CD1c-positive myeloid dendritic cell (primary cell): Measurements from ENCODE around the gene SMG1.
A peak's percentile ranks its signal among the peaks of the same experiment; 100 is the strongest.

ENCODE experiments used
- DNase-seq: peaks from one replicate; pipeline ENCODE4 v3.0.0-alpha.2; 2016; ENCODE audit errors: extremely low spot score

Gene SMG1

DNA sequence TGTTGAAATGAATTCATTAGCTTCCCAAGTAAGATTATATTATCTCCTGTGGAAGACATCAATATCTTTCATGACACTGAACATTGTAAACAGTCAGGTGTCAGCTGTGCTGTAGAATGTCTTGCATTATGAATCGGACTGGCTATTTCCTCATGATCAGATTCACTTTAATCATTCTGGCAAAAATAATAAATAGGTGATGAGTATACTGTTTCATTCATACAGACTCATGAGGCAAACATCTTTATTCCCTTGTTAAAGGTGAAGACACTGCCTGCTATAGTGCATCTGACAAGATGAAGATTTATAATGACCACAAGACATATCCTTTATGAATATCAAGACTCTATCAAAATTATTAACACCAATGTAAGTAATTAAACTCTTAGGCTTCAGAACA is 73.6 kb downstream of the SMG1 start:
- no peak for DNase-seq

DNA sequence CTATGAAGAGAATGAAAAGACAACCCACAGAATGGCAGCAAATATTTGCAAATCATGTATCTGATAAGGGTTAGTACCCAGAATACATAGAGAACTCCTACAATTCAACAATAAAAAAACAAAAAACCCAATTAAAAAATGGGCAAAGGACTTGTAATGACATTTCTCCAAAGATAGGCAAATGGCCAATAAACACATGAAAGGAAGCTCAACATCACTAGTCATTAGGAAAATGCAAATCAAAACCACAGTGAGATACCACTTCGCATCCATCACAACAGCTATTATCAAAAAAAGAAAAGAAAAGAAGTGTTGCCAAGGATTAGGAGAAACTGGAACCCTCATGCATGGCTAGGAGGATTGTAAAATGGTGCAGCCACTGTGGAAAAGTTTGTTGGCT is 79.8 kb downstream of the SMG1 start:
- DNase-seq: no peak

DNA sequence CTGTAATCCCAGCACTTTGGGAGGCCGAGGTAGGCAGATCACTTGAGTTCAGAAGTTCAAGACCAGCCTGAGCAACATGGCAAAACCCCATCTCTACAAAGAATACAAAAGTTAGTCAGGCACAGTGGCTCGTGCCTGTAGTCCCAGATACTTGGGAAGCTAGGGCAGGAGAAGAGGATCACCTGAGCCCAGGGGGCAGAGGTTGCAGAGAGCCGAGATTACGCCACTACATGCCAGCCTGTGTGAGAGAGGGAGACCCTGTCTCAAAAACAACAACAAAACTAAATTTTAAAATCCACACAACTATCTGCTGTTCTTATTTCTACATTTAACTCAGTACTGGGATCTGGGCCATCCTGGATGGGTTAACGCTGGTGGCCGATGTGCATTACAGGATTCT is 83.6 kb downstream of the SMG1 start:
- no peak for DNase-seq

DNA sequence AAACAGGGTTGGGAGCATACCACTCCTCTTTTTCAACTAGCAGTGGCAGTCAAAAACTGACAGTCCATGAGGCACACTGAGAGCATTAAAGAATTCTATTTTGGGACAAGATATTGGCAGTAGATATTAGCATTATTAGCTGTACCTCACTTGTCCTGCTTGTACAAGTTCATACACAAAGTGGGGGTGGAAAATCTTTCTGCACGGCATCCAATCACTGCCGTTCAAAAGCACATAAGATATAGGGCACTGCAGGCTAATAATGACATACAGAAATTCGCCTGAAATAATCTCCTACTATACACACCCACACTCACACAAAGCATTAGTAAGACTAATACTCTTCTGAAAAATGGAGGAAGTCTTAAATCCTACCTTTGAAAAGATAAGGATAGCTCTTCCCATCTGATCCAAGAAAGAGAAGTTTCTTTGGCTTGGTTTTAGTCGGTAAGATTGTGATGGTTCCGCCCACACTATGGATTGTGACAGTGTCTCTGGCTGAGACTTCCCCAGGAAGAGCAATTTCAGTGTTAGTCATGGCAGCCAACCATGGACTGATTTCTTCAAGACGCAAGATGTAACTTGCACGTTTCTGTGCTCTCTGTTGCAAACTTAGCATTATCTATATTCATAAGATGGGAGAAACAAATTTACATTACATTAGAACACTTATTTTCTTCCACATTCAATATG is 84.2 kb downstream of the SMG1 start:
- peak; percentile 89 for DNase-seq

DNA sequence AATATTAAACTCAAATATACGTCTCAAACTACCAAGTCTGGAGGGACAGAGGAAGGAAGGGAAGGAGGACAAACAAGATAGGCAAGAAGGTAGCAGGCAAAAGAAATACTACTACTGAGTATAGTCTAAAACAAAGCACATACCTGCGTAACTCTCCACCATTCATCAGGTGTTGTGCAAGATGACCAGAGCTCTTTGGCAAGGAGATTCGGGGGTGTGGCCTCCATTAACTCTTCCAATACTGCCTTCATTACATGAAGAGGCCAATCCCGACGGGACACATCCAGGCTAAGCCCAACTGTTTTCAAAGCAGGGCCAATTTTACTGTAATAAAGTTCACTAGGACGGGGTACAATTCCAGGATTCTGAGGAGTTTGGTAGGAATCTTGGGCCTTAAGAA is 86.7 kb downstream of the SMG1 start:
- DNase-seq: no peak

DNA sequence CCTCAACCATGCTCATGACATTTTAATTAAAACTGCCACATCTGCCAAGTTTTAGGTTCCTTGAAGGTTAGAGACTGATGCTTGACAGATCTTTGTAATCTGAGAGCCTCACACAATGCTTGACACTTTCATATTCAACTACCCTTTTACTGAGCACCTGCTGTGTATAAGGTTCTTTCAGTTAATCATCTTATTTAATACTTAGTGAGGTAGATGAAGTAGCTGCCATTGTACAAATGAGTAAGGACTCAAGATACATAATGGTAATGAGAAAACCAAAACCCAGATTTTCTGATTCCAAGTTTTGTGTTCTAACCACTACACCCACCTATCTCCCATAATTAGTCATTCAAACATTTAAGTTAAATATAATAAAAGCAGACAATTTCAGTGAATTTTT is 89.5 kb downstream of the SMG1 start:
- no peak for DNase-seq

DNA sequence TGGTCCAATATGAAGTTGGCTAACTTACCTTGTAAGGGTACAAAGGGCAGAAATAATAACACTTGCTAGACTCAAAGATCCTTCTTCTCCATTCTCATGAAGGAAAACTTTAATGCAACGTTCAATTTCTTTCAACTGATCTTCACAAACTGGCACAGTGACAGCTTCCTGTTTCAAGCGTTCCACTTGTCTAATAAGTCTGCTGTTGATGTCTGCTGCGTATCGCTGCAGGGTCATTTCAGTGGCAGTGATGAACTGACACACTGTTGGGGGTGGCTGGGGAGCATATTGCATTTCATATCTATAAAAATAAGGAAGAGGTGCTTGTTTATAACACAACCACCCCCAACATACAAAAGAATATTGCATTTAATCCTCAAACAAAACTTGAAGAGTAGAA is 91.3 kb downstream of the SMG1 start:
- DNase-seq: no peak

DNA sequence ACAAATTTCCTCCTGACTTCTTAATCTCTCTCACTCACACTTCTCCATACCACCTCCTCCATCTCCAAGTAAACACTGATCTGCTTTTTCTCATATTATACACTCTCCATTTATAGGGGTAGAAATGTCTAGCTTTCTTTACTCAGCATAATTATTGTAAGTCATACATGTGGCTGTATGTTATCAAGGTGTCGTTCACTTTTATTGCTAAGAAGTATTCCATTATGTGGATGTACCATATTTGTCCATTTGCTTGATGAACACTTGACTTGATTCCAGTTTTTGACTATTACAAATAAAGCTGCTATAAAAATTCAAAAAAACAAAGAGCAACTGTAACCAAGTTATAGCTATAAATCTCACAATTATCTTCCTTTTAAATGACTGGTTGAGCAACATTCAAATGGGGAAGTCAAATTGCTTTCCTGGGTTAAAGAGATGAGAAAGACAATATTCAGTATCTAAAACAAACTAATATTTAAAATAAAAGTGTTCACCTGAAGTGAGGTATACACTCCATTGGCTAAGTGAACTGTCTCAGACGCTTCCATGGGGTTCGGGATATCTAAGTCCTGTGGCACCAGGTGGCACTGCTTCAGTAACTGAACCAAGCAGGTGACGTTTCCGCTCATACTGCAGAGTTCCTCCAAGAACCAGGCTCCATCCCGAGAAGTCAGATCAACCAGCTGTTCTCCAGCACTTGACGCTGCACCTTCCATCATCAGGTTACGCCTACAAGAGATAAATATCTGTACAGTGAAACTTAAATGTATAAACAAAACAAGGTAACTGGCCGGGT is 92.3 kb downstream of the SMG1 start:
- DNase-seq: no peak

DNA sequence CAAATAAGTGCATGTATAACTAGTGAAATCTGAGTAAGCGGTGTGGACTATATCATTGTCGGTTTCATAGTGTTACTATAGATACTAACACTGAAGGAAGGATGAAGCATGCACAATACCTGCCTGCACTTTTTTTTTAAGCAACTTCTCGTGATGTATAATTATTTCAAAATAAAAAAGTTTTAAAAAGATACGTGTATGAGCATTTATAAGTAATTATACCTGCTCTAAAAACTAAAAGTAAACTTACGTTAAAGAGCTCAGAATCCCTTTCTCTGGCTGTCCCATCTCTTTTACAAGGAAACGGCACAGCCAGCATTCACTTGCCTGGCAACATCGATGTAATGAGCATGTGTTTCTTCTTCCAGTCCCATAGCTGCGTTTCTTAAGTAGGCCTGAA is 93.6 kb downstream of the SMG1 start:
- no peak for DNase-seq

DNA sequence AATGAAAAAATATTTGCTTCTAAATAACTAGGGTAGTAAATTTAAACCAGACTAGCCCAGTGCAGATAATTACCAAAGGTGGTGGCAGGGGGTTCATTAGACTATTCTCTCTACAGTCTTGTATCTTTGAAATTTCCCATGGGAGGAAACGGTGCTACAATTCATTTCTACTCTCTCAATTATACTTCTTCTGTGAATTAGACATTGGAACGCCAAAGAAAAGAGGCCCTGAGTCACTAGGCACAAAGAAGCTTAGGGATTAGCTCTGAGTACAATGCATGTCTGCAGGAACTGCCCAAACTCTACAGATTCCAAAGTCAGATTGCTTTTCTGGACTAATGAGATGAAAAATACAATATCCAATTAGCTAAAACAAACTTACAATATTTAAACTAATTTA is 94.2 kb downstream of the SMG1 start:
- no peak for DNase-seq

DNA sequence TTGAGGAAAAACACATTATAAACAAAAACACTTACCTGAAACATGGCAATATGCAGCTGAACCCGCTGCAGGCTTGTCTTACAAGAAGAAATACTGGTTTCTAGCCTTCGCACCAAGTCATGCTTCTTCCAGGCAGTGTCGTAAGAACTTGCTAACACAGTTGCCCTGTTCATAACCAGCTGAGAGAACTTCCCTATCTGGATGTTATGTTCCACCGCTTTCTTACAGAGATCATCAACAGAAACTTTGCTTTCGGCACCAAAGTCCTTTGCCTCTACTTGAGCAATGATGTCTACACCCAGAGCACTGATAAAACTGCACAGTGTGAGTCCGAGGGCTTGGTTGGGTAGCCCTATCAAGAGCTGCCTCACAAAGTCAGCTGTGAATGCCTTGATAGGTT is 97.0 kb downstream of the SMG1 start:
- DNase-seq: no peak

DNA sequence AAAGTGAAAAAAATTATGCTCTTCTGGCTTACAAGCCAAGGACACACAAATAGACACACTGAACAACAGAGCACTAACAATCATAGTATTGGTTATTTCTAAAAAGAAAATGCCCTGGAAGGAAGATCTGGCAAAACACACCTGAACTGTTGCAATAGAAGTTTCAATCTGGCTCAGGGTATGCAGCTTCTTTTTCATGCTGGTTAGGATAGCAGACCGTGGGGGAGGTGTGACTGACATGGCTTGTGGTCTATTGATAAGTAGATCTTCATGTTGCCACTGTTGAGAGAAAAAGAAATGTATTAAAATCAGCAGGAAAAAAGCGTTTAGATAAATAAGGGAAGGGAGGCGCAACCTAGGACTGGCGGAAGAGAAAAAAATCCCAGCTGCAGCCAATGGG is 98.3 kb downstream of the SMG1 start:
- no peak for DNase-seq

DNA sequence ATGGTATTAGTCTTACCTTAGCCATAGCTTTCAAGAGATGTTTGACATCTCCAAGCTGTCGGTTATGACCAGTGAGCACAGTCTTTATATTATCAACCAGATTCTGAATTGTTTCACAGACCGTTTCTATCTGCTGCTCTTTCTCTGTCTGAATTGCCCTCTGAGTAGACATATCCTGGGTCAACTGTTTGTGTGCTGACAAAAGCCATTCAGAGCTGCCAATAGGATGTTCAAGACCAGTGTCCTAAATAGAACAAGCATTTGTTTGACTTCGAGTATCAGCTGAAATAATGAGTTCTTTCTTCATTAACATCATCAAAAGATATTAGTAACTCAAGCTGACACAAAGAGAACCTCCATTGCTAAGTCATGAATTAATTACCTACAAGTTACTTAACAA is 109.9 kb downstream of the SMG1 start:
- no peak for DNase-seq

DNA sequence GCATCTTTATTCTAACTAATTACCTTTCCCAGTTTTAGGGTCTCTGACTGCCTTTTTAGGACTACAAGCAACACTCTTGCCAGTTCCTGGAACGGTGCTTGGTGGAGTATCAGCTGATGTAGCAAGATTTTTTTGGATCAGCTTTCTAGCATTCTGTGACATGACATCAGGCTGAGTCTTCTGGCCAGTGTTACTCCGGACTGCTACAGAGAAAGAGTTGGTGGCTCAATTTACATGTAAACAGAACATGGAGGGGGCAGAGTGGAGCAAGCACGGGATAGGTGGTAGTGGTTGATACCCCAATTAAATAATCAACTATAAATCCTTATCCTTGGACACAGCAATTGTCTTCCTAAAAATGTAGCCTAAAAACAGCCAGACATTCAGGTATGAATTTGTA is 114.3 kb downstream of the SMG1 start:
- DNase-seq: no peak

DNA sequence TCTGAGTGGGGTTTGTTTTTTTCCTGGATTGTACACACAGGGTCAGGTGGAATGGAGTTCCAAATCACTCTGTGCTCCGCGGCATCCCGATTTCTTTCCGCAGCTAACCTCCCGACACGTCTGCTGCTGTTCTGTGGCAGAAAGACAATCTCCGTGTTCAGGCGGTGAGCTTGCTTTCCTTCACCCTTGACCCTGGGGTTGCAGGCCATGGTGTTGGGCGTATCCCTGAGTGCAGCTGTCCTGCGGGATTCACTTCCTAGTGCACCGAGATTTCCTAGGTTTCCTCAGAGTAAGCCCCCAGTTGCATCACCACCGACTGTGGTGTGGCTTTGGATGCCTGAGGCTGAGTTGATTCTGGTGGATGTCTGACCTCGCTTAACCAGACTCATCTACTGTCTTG is 117.0 kb downstream of the SMG1 start:
- DNase-seq: no peak

DNA sequence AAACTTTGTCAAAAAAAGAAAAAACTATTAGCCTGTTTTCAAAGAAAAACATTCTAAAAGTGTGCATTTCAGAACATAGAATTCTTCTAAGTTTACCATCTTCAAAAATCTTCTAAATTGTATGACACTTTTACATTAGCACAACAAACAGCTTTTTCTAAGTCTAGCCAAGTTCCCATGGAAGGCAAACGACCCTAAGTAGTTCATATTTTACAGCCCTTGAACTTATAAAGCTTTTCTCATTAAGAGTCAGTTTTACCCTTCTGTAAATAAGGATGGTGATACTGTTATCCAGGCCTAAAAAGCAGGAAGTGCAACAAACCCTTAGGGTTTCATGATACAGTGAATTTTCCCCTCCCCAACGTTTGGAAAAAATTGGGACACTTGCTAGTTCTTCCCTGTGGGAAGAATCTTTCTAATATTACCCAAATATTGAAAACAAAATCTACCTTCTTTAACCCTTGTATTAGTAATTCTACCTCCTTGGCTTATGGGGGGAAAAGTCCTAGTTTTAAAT is 120.9 kb downstream of the SMG1 start:
- DNase-seq: no peak

DNA sequence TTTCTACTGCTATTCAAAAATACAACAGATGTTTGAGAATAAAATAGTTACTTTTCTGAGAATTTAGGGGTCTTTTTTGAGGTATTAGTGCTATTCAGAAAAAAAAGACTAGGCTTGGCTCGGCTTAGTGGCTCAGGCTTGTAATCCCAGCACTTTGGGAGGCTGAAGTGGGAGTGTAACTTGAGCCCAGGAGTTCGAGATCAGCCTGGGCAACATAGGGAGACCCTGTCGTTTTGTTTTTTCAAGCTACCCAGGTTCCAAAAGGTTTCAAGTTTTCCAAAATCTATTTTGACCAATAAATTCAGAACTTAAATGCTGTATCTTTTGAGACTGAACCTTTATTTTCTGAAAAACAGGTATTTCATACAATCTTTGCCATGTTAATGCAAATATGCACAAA is 121.7 kb downstream of the SMG1 start:
- DNase-seq: no peak

DNA sequence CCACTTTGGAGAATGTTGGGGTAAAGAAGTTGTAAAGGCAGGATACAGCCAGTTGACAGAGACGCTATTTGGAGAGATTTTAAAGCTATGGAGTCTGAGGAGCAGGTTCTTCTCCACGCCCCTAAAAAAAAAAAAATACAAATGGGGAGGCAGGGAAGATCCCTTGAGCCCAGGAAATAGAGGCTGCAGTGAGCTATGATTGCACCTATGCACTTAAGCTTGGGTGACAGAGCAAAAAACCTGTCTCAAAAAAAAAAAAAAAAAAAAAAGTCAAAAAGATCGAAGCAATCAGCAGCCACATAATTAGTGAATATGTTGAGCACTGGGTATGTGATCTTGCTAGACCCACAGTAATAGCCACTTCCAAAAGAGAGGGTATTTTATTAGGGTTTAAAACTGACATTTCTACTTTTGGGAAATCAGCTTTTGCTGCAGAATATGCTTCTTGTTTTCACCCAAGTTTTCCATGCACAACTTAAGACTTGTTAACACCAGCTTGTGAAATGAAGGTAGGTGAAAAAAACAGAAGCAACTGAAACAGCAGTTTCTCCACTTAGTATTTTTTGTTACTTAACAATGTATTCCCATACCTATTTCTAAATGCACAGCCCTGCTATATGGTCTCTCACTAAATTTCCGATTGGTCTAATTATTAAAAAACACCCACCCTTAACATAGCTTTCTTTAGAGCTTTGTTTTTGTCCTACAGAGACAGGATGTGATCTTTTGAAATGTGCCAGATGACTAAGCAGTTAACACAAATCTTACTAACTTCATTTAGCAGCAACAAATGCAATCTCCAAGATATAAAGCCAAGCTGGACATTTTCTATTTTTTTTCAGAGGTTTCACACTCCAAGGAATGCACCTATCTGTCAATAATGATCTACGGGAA is 122.4 kb downstream of the SMG1 start:
- peak; percentile 32 for DNase-seq

DNA sequence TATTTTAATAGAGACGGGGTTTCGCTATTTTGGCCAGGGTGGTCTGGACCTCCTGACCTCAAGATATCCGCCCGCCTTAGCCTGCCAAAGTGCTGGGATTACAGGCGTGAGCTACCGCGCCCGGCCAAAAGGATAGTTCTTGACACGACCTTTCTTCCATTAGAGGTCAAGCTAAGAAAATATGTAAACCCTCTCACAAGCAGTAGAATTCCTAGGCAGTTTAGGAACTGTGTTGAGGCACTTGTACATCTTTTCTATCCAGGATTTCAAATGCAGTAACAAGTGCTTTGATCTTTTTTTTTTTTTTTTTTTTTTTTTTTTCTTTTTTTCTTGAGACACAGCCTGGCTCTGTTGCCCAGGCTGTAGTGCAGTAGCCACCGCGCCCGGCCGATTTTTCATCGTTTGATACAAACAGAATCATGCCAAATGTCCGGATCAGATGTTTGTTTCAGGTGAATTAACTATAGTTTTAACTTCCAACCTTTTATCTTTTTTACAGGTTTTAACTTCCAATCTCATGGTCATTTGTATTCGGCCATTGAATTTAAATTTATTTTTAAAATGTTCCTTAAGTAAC is 123.4 kb downstream of the SMG1 start:
- no peak for DNase-seq

DNA sequence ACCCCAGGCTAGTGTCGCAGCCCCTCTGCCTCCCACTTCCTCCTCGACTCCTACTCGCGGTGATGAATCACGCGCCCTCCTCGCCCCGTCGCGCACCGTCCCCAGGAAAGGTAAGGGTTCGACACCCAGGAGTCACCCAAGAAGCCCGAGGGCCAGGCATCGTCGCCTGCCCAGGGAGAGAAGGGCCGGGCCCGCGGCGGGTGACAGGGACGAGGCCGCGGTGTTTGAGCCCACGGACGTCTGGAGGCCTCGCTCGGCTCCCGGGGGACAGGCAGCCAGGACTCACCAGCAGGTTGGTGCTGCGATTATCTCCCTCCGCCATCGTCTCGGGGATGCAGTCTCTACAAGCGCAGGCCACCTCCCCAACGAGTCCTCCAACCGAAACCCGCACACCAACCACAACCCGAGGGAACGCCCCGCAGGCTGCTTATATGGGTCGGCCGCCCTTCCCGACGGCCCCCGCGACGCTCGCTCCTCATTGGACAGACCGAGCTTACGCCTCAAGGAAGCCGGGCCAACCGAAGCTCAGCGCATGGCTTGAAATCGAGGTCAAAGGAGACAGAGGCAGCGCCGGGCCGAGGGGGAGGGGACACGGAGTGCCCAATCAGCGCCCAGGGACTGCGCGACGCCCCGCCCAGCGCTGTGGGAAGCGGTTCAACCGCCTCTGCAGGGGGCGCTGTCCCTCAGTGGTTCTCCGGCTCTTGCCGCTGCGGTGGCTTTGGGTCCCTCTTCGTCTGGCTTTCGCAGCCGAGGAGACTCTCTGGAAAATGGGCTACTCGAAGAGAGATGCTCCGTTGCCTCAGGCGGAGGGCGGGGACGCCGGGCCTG is 124.8 kb downstream of the SMG1 start, which contains the start of gene ARL6IP1:
TSS of gene ARL6IP1 (minus strand) at position 405 of the 828 bp plus-strand sequence. CDS start at position 322, 83 bp downstream.
- DNase-seq: peak; percentile 100

DNA sequence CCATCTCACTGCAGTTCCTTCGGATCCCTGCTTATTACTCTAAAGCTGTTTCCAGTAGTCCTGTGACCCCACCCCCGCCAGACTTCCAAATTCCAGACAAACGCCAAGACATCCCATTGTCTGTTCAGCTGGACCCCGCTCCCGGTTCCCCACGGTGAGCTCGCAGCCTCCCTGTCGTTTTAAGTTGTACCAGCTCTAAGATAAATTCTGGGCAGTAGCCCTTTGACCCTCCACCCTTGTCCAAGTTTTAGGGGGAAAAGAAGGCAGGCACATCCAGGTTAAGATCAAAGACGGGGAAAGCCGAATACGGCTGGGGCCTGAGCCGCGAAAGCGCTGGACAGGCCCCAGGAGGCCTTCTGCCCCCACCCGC is 125.4 kb downstream of the SMG1 start:
- no peak for DNase-seq
